Colonic mucosa (tissue), 4 donors: ENCODE data around the gene FYCO1. TPM values are rescaled to one million over a fixed set of nuclear protein-coding genes. Genes with fewer than 3 reads are reported as not detected.

Experiments
- DNase-seq: peaks from one replicate; pipeline ENCODE4 v3.0.0-alpha.2; 2020
- H3K27ac ChIP-seq: fragments of 200-600 bp; one replicate; pipeline ENCODE4 v1.8.0; 2021
- H3K27me3 ChIP-seq: fragments of 200-600 bp; one replicate; pipeline ENCODE4 v1.8.0; 2021
- H3K36me3 ChIP-seq: fragments of 200-600 bp; one replicate; pipeline ENCODE4 v1.8.0; 2021
- H3K4me1 ChIP-seq: fragments of 200-600 bp; one replicate; pipeline ENCODE4 v1.8.0; 2021; ENCODE audit warnings: mild to moderate bottlenecking
- H3K4me3 ChIP-seq: fragments of 200-600 bp; one replicate; pipeline ENCODE4 v1.8.0; 2021
- H3K9ac ChIP-seq, 2 donors: one replicate each; pipeline ENCODE4 v1.7.0; 2013; ENCODE audit warnings: control low read depth in 2 of 2, low read depth in 2 of 2, low read length in 2 of 2
- H3K9me3 ChIP-seq: fragments of 200-600 bp; one replicate; pipeline ENCODE4 v1.8.0; 2021
- intact Hi-C: fragments of 100-400 bp; cut with DNase I; formaldehyde crosslinking; loops from one replicate; pipeline ENCODE4 v1.14.1; 2022
- total RNA-seq, 2 donors: library from RNA; stranded (reverse); fragmentation: NEBNext Ultra II Directional in 1 of 2; extraction: Animal tissue kit (Norgen Biotek cat#: 25700) in 1 of 2; gene quantifications; one replicate each; pipeline ENCODE4 v1.2.1, GENCODE V29; 2021
- TF ChIP-seq, protein P1 (sequence below): fragments of 200-600 bp; IDR thresholded peaks from one replicate; pipeline ENCODE4 v1.8.0; 2022; ENCODE audit warnings: antibody characterized with exemption, mild to moderate bottlenecking
- donor health status: healthy.
- donor health status: DM: no; HTN: no; CAD: no.
- donor health status: DM: no; HTN: no; CAD: no.

The FYCO1 gene
- total RNA-seq, 2 donors from 2014 or later, result 21.7 to 30.8 TPM

GRCh38 chr3:45990181-45990580 is 5.4 kb downstream of the FYCO1 start:
- intact Hi-C loops, result no loop called here
- no peak for DNase-seq
- H3K36me3 ChIP-seq, result no peaks in the 10 kb centered on the region
- no peaks in the 10 kb centered on the region for H3K9me3 ChIP-seq
- TF ChIP-seq, protein P1, sequence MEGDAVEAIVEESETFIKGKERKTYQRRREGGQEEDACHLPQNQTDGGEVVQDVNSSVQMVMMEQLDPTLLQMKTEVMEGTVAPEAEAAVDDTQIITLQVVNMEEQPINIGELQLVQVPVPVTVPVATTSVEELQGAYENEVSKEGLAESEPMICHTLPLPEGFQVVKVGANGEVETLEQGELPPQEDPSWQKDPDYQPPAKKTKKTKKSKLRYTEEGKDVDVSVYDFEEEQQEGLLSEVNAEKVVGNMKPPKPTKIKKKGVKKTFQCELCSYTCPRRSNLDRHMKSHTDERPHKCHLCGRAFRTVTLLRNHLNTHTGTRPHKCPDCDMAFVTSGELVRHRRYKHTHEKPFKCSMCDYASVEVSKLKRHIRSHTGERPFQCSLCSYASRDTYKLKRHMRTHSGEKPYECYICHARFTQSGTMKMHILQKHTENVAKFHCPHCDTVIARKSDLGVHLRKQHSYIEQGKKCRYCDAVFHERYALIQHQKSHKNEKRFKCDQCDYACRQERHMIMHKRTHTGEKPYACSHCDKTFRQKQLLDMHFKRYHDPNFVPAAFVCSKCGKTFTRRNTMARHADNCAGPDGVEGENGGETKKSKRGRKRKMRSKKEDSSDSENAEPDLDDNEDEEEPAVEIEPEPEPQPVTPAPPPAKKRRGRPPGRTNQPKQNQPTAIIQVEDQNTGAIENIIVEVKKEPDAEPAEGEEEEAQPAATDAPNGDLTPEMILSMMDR, result no peak
- no peak overlapping the region for H3K27ac ChIP-seq
- no peak overlapping the region for H3K9ac ChIP-seq
- no peak overlapping the region for H3K4me3 ChIP-seq
- peaks cover 18% of the 10 kb centered on the region for H3K4me1 ChIP-seq
- H3K27me3 ChIP-seq, result no peaks in the 10 kb centered on the region

GRCh38 chr3:45988804-45989203 is 6.8 kb downstream of the FYCO1 start:
- Histone ChIP-seq H3K4me3 (no peak overlapping the region), H3K9ac (no peak overlapping the region), H3K4me1 (peaks cover 19% of the 10 kb centered on the region), H3K27ac (no peak overlapping the region), H3K9me3 (no peaks in the 10 kb centered on the region), H3K36me3 (peaks cover 5% of the 10 kb centered on the region), H3K27me3 (no peaks in the 10 kb centered on the region)
- intact Hi-C loops, result no loop called here
- DNase-seq, result no peak
- TF ChIP-seq, protein P1, result no peak

- H3K9ac ChIP-seq, result no peak overlapping the region
- no peaks in the 10 kb centered on the region for H3K9me3 ChIP-seq
- peaks cover 19% of the 10 kb centered on the region for H3K4me1 ChIP-seq
- no peaks in the 10 kb centered on the region for H3K27me3 ChIP-seq
- no peak for DNase-seq
- peak overlapping the region; percentile 81 for H3K27ac ChIP-seq
- TF ChIP-seq, protein P1, result no peak
- intact Hi-C loops, result no loop called here
- peaks cover 10% of the 10 kb centered on the region for H3K36me3 ChIP-seq
- H3K4me3 ChIP-seq, result no peak overlapping the region
These were observed 7.3 kb downstream of the FYCO1 start for GRCh38 chr3:45988362-45988761.

- intact Hi-C loops, result no loop called here
- H3K4me3 ChIP-seq, result no peak overlapping the region
- TF ChIP-seq, protein P1, result no peak
These were observed 8.0 kb downstream of the FYCO1 start for GRCh38 chr3:45987368-45988291.

GRCh38 chr3:45986303-45986982 is 9.2 kb downstream of the FYCO1 start:
- peaks cover 15% of the 10 kb centered on the region for H3K36me3 ChIP-seq
- TF ChIP-seq, protein P1, result no peak
- no peaks in the 10 kb centered on the region for H3K27me3 ChIP-seq
- peak; percentile 67 for DNase-seq
- H3K4me3 ChIP-seq, result no peak overlapping the region
- peak overlapping the region; percentile 81 for H3K27ac ChIP-seq
- H3K9me3 ChIP-seq, result no peaks in the 10 kb centered on the region
- H3K9ac ChIP-seq, result peak overlapping the region in 1 of 2 donors; percentile 59
- intact Hi-C loops, result no loop called here
- peaks cover 19% of the 10 kb centered on the region for H3K4me1 ChIP-seq

More at GRCh38 chr3:45987368-45988291, 8.0 kb downstream of the FYCO1 start:
- H3K4me1 ChIP-seq, result peaks cover 19% of the 10 kb centered on the region
- no peaks in the 10 kb centered on the region for H3K9me3 ChIP-seq
- H3K9ac ChIP-seq, result no peak overlapping the region
- H3K36me3 ChIP-seq, result peaks cover 15% of the 10 kb centered on the region
- no peak for DNase-seq
- peak overlapping the region; percentile 81 for H3K27ac ChIP-seq
- no peaks in the 10 kb centered on the region for H3K27me3 ChIP-seq
